Measurements from ENCODE around the gene ALPK1. TPM values are rescaled to one million over a fixed set of nuclear protein-coding genes. Genes with fewer than 3 reads are reported as not detected.

The ALPK1 gene
- total and polyA plus RNA-seq, 2 of the 8 experiments (the other 6 are each of a cell fraction or from before 2014, with no cell fraction given), result 0.08 to 0.43 TPM

GRCh38 chr4:112343330-112344080 is 46.3 kb downstream of the ALPK1 start:
- no peak overlapping the region for H4K91ac ChIP-seq (replicated peaks; ENCODE audit: insufficient read length, low read length)
- no peak overlapping the region for H3K23ac ChIP-seq (ENCODE audit: insufficient read length)
- no peaks in the 10 kb centered on the region for H3K36me3 ChIP-seq (ENCODE audit: control insufficient read depth in 2 of 4, insufficient read depth in 4 of 4, low read length in 3 of 4)
- H2BK15ac ChIP-seq (ENCODE audit: low read length), result no peak overlapping the region
- no peak overlapping the region for H4K8ac ChIP-seq (ENCODE audit: extremely low read depth, insufficient read depth, low read length)
- H3K4me3 ChIP-seq (ENCODE audit: extremely low read depth in 1 of 4, insufficient read depth in 2 of 4, low read depth in 3 of 4, low read length in 4 of 4), result peak overlapping the region in 1 of 4 experiments; percentile 44; a peak in 4 of 8 replicates
- H3K79me1 ChIP-seq (ENCODE audit: low read depth, low read length), result no peaks in the 10 kb centered on the region
- H2AFZ ChIP-seq (ENCODE audit: low read length), result no peak overlapping the region; the same call in 1 of the 2 replicates
- H2BK5ac ChIP-seq (ENCODE audit: low read depth, low read length), result no peak overlapping the region
- no peaks in the 10 kb centered on the region; a peak in 2 of 7 replicates for H3K27me3 ChIP-seq (replicated peaks in 1 of 4; ENCODE audit: control insufficient read depth in 3 of 4, extremely low read depth in 1 of 4, insufficient read depth in 3 of 4, low read length in 3 of 4)
- TF ChIP-seq ASH2L (IDR thresholded peaks at IDR 0.05; ENCODE audit: low read length) (peak; percentile 62), SP1 (IDR thresholded peaks at IDR 0.05; ENCODE audit: low read depth, low read length) (no peak)
- H4K5ac ChIP-seq (ENCODE audit: insufficient read length, low read depth, low read length), result no peak overlapping the region
- no peak overlapping the region for H3K4ac ChIP-seq (replicated peaks; ENCODE audit: insufficient read length, low read depth, low read length)
- ChIA-PET CTCF (ENCODE audit: partially characterized antibody) (interaction anchor here (0.6 to 2.5 kb wide), 11 partner anchors 13 to 521 kb away, joined by 3 to 7 read pairs (median 4); no protein-coding TSS in a partner anchor), POLR2A (ENCODE audit: partially characterized antibody) (interaction anchor here (0.9 kb wide), 1 partner anchor 302 kb away, joined by 3 read pairs; no protein-coding TSS in a partner anchor)
- H3K23me2 ChIP-seq (ENCODE audit: low read depth, low read length), result no peaks in the 10 kb centered on the region
- H3K27ac ChIP-seq (ENCODE audit: low read depth, low read length), result no peak overlapping the region
- H2BK120ac ChIP-seq (replicated peaks; ENCODE audit: low read depth, low read length), result no peak overlapping the region
- peaks cover 6 to 16% (median 14%) of the 10 kb centered on the region in 4 experiments; a peak in 6 of 7 replicates for H3K4me1 ChIP-seq (replicated peaks in 1 of 4; ENCODE audit: control insufficient read depth in 3 of 4, insufficient read depth in 4 of 4, low read length in 3 of 4)
- H2AK5ac ChIP-seq (ENCODE audit: low read depth, low read length), result no peak overlapping the region
- no peak overlapping the region for H3K14ac ChIP-seq (ENCODE audit: insufficient read length)
- DNase-seq (ENCODE audit: low read depth in 1 of 2, low spot score in 2 of 2), result no peak
- FAIRE-seq, result peak; percentile 55
- no peak overlapping the region for H3K9ac ChIP-seq (replicated peaks in 1 of 4; ENCODE audit: extremely low read depth in 1 of 4, low read depth in 3 of 4, low read length in 3 of 4)
- no peaks in the 10 kb centered on the region for H3K79me2 ChIP-seq (ENCODE audit: control insufficient read depth in 1 of 2, insufficient read depth in 2 of 2, low read length in 2 of 2)
- WGBS, 2 experiments (ENCODE audit: extremely low coverage in 1 of 2, insufficient coverage in 1 of 2, insufficient read length in 1 of 2, insufficient replicate concordance in 2 of 2, low coverage in 1 of 2, low lambda C conversion rate in 2 of 2, missing lambda C conversion rate in 1 of 2), result 19% methylated on average over 10 of the region's 10 CpGs; no CpG with 5 or more reads in 1 of the 2 experiments
- no peaks in the 10 kb centered on the region for H3K9me3 ChIP-seq (ENCODE audit: insufficient read depth in 2 of 2, low read depth in 1 of 2, low read length in 1 of 2)
- no peak overlapping the region for H3K18ac ChIP-seq (ENCODE audit: extremely low read depth, low read length)
- peak overlapping the region; percentile 51 to 68 for H3K4me2 ChIP-seq (ENCODE audit: insufficient read depth in 1 of 2, low read depth in 2 of 2, low read length in 2 of 2)
- no peak overlapping the region for H2BK12ac ChIP-seq (ENCODE audit: low read depth, low read length)
- H3K56ac ChIP-seq (replicated peaks; ENCODE audit: insufficient read length, low read depth, low read length), result no peak overlapping the region
- H4K20me1 ChIP-seq (replicated peaks in 1 of 2; ENCODE audit: control insufficient read depth in 1 of 2, insufficient read depth in 2 of 2, low read length in 2 of 2), result no peaks in the 10 kb centered on the region
- no peak overlapping the region for H2BK20ac ChIP-seq (ENCODE audit: low read length)
